GM19043 (cell line): ENCODE results near the gene ABCC3.

Source experiments
- ATAC-seq: cut with Tn5 transposase; IDR thresholded peaks from one replicate; pipeline ENCODE4 v1.9.1; 2021; ENCODE audit warnings: low read depth; ENCODE audit not compliant: unreplicated experiment

Gene ABCC3

DNA sequence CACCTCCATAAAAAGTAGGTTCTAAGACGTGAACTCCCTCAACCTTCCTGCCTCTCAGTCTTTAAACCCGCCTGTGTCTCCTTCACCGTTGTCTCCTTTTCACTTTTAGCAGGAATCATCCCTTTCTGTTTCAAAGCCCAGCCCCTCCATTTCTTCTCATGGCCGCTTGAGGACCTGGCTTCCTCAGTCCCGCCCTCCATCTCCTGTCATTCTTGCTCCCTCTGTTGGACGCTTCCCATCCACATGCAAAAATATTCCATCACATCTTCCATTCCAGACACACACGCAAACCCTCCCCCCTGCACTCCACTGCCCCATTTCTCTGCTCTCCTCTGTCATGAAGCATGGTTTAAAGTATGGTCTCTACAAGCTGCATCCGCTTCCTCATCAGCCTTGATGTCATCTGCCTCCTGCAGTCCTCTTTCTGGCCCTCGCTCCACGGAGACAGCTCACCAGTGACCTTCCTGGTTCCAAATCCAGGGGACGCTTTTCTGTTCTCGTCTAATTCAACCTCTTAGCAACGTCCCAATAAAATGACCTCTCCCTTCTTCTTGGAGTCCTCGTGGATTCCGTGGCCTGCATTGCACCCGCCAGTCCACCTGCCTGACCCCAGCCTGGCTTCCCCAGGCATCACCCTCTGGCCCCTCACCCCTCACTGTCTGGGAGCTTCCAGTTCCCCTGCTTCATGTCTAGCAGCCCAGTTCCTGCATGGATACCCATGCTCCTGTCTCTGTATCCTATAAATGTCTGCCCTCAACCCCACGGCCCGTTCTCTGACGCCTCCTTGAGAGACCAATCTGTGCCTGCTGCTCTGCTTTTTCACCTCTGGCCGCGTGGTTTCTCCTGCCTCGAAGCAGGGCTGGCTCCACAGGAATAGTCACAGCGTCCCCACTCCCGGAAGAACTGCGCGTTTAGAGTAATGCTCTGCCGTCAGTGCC lies 46.9 kb downstream of the ABCC3 start:
- ATAC-seq = no peak

GRCh38 chr17:50682441-50682840 lies 47.8 kb downstream of the ABCC3 start:
- no peak for ATAC-seq

DNA sequence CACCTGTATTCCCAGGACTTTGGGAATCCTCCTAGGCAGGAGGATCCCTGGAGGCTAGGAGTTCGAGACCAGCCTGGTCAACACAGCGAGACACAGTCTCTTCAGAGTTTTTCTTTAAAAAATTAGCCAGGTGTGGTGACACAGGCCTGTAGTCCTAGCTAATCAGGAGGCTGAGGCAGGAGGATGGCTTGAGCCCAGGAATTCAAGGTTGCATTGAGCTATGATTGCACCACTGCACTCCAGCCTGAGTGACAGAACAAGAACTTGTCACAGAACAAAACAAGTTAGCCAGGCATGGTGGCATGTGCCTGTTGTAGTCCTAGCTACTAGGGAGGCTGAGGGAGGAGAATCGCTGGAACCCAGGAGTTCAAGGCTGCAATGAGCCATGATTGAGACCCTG lies 48.3 kb downstream of the ABCC3 start:
- ATAC-seq = no peak

- no peak for ATAC-seq
These were observed 49.0 kb downstream of the ABCC3 start for GRCh38 chr17:50683434-50684287.

- ATAC-seq = no peak
These were observed 49.6 kb downstream of the ABCC3 start for GRCh38 chr17:50684288-50684611.

GRCh38 chr17:50684612-50685333 lies 50.1 kb downstream of the ABCC3 start:
- no peak for ATAC-seq

- no peak for ATAC-seq
These were observed 50.6 kb downstream of the ABCC3 start for GRCh38 chr17:50685334-50685665.

DNA sequence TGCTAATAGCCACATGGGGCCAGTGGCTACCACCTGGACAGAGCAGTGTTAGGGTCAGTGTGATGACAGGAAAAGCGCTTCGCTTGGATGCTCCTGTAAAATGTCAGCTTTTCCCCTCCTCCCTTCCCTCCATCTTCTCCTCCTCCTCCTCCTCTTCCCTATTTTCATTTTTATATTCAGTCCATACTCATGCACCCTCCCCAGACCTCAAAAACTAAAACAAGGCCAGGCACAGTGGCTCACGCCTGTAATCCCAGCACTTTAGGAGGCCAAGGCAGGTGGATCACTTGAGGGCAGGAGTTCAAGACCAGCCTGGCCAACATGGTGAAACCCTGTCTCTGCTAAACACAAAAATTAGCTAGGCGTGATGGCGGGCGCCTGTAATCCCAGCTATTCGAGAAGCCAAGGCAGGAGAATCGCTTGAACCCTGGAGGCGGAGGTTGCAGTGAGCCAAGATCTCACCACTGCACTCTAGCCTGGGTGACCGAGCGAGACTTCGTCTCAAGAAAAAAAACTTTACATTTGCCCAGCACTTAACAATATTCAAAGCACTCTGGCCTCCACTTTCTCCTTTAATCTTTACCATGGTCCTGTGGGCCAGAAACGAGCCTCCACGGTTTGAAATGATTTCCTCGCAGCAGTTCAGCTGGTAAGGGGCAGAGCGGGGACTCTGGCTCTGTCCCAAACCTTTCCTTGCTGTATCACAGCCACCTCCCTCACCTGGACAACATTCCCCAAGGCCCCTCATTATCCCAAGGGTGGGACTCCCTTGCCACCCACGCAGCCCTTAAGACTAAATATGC lies 51.2 kb downstream of the ABCC3 start:
- no peak for ATAC-seq

GRCh38 chr17:50686494-50687199 lies 52.0 kb downstream of the ABCC3 start:
- no peak for ATAC-seq

DNA sequence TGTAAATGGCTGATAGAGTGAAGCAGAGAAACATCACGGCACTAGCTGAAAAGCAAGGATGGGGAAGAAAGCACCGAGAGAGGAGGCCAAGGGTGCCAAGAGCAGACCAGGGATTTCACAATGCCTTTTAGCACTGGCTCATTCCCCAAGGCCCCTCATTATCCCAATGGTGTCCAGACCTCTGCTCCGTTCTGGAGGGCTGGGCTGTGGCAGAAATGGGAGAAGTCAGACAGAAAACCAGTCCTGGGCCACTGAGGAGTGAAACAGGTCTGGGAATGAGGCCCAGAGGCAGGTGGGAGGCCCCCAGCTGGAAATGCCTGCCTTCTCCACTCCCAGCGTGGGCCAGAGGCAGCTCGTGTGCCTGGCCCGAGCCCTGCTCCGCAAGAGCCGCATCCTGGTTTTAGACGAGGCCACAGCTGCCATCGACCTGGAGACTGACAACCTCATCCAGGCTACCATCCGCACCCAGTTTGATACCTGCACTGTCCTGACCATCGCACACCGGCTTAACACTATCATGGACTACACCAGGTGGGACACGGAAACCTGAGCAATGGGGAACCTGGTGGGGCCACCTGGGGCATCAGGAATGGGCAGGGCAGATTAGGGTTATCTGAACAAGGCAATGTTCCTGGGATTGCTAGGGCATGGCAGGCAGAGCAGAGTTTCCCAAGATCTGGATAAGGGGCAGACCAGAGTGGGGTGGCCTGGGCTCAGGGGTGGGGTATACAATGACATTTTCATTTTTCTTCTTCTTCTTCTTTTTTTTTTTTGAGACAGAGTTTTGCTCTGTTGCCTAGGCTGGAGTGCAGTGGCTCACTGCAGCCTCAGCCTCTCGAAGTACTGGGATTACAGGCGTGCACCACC lies 52.8 kb downstream of the ABCC3 start:
- ATAC-seq = no peak

DNA sequence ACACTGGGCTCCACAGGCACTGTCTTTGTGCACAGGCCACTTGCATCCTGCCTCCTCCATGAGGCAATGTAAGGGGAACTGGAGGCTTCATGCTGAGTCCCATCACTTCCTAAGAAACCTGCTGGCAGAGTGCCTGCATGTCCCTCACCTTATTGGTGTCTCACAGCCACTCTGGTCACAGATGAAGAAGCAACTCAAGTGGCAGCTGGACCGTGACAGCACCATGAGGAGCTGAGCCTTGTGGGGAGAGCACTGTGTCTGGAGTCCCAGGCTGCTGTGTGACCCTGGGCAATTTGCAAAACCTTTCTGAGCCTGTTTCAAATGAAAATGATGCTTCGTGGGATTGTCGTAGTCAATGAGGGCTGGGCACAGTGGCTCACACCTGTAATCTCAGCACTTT lies 53.6 kb downstream of the ABCC3 start:
- no peak for ATAC-seq

DNA sequence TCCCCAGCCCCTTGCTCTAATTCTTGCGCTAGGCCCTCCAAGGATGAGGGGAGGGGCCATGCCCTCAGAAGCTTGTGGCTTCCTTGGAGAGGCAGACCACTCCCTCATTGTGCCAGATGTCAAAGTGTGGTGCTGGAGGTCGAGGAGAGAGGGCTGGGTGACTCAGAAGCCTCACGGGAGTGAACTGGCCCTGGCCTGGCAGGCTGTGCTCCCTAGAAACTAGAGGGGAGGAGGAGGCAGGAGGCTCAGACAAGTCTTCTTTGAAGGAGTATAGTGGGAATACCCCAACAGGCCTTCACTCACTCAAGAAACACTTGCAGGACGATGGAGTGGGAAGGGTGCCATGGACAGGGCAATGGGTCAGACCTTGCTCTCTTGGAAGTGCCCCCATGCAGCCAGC lies 54.6 kb downstream of the ABCC3 start:
- no peak for ATAC-seq

- no peak for ATAC-seq
These were observed 55.5 kb downstream of the ABCC3 start for GRCh38 chr17:50689956-50690886.

GRCh38 chr17:50690887-50691549 lies 56.3 kb downstream of the ABCC3 start:
- ATAC-seq = no peak

GRCh38 chr17:50691550-50692447 lies 57.1 kb downstream of the ABCC3 start:
- no peak for ATAC-seq

DNA sequence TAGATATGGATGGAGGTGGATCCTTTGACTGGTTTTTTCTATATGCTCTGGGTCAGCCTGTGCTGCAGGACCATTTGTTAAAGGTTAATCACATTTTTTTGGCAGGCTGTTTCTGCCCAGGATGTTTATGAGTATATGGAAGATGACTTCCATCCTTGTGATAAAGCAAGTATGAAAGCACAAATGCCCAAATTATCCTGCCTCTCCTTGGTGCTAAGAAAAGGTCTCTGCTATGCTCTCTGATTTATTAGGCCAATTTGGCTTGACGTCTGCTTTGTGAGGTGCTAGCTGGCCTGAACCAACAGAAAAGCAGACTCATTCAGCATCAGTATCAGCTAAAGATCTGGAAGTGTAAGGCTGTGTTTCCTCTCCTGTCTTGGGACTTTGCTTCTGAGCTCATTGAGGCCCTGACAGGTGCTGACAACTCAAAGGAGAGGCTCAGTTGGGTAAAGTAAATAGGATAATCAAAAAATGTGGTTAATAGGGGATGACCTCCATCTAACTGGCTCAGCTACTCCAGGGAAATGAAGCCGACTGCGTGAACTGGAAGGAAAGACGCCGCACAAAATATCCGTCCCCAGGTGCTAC lies 57.9 kb downstream of the ABCC3 start:
- ATAC-seq = no peak
